Left lobe of liver (tissue), 2 donors: ENCODE results near the gene HIP1. TPM values are rescaled to one million over a fixed set of nuclear protein-coding genes. Genes with fewer than 3 reads are reported as not detected.
"Not testable (repeated sequence)": the region's sequence is repeated elsewhere in the genome, so short reads cannot be mapped to it uniquely, and the experiment has no call there.

ENCODE experiments used
- ATAC-seq: fragments of 200-7000 bp; cut with Tn5 transposase; one replicate; pipeline ENCODE4 v1.9.1; 2020; ENCODE audit warnings: mild to moderate bottlenecking, moderate library complexity
- DNase-seq: peaks from one replicate; pipeline ENCODE4 v3.0.0-alpha.2; 2020; ENCODE audit warnings: low spot score
- total RNA-seq: library from RNA; stranded (reverse); gene quantifications from one replicate; pipeline ENCODE4 v1.2.1, GENCODE V29; 2021
- donor health status: DM: no; HTN: no; CAD: no; lungs with moderate emphysema.
- donor health status: DM: no; HTN: yes; CAD: no.

The HIP1 gene
- total RNA-seq, 1 donor from 2014 or later = 20.3 TPM

GRCh38 chr7:75717746-75718145 lies 21.0 kb downstream of the HIP1 start:
- DNase-seq, ATAC-seq: not testable (repeated sequence)

- ATAC-seq = no peak
- DNase-seq = no peak
These were observed 21.6 kb downstream of the HIP1 start for GRCh38 chr7:75716992-75717626.

GRCh38 chr7:75715864-75716263 lies 22.9 kb downstream of the HIP1 start:
- DNase-seq (no peak), ATAC-seq (no peak)

GRCh38 chr7:75712517-75713361 lies 26.0 kb downstream of the HIP1 start:
- ATAC-seq = no peak

GRCh38 chr7:75711656-75712514 lies 26.9 kb downstream of the HIP1 start:
- ATAC-seq (peak; percentile 10), DNase-seq (no peak)

More at GRCh38 chr7:75712517-75713361, 26.0 kb downstream of the HIP1 start:
- DNase-seq = no peak

GRCh38 chr7:75711076-75711475 lies 27.7 kb downstream of the HIP1 start:
- DNase-seq = no peak
- peak; percentile 17 for ATAC-seq

GRCh38 chr7:75704928-75705327 lies 33.8 kb downstream of the HIP1 start:
- peak; percentile 60 for ATAC-seq
- no peak for DNase-seq

GRCh38 chr7:75702515-75702914 lies 36.2 kb downstream of the HIP1 start:
- DNase-seq = no peak

GRCh38 chr7:75699993-75700392 lies 38.7 kb downstream of the HIP1 start:
- no peak for DNase-seq

More at GRCh38 chr7:75702515-75702914, 36.2 kb downstream of the HIP1 start:
- no peak for ATAC-seq

GRCh38 chr7:75698358-75698757 lies 40.4 kb downstream of the HIP1 start:
- no peak for ATAC-seq
- no peak for DNase-seq

More at GRCh38 chr7:75699993-75700392, 38.7 kb downstream of the HIP1 start:
- ATAC-seq = no peak

GRCh38 chr7:75696263-75697037 lies 42.3 kb downstream of the HIP1 start:
- ATAC-seq = no peak
- no peak for DNase-seq

- DNase-seq = no peak
- no peak for ATAC-seq
These were observed 43.9 kb downstream of the HIP1 start for GRCh38 chr7:75694638-75695399.

- not testable (repeated sequence) for ATAC-seq, DNase-seq
These were observed 45.1 kb downstream of the HIP1 start for GRCh38 chr7:75693668-75694067.

GRCh38 chr7:75691793-75692543 lies 46.8 kb downstream of the HIP1 start:
- DNase-seq (peak; percentile 68), ATAC-seq (peak; percentile 94)

GRCh38 chr7:75690121-75690523 lies 48.6 kb downstream of the HIP1 start:
- DNase-seq (no peak), ATAC-seq (no peak)

GRCh38 chr7:75689246-75690099 lies 49.3 kb downstream of the HIP1 start:
- DNase-seq (no peak), ATAC-seq (no peak)

- DNase-seq = no peak
- ATAC-seq = no peak
These were observed 50.3 kb downstream of the HIP1 start for GRCh38 chr7:75688200-75689136.
